GM23338 (cell line): ENCODE measurements around the gene RILP. TPM values are rescaled to one million over a fixed set of nuclear protein-coding genes. Genes with fewer than 3 reads are reported as not detected.

Experiments
- ATAC-seq: fragments of 200-7000 bp; cut with Tn5 transposase; 3 replicates; pipeline ENCODE4 v1.9.1; 2020
- DNase-seq: peaks from one replicate; pipeline ENCODE4 v3.0.0-alpha.2; 2015; ENCODE audit warnings: low spot score
- H2AFZ ChIP-seq: fragments of 200-600 bp; sonication (generic); 2 replicates; pipeline ENCODE4 v1.8.0; 2016; ENCODE audit warnings: antibody characterized with exemption, mild to moderate bottlenecking, moderate library complexity
- H3F3A ChIP-seq: fragments of 200-600 bp; sonication (generic); replicated peaks from 2 replicates; pipeline ENCODE4 v1.8.0; 2017; ENCODE audit warnings: antibody characterized with exemption, mixed run types, low read depth
- H3K27ac ChIP-seq: fragments of 200-600 bp; sonication (generic); 2 replicates; pipeline ENCODE4 v1.6.1; 2016; ENCODE audit warnings: low read depth
- H3K27me3 ChIP-seq: fragments of 200-600 bp; sonication (generic); 2 replicates; pipeline ENCODE4 v1.8.0; 2016; ENCODE audit warnings: mild to moderate bottlenecking, mixed run types, moderate library complexity; ENCODE audit not compliant: insufficient read depth
- H3K36me3 ChIP-seq: fragments of 200-600 bp; sonication (generic); 2 replicates; pipeline ENCODE4 v1.8.0; 2016; ENCODE audit warnings: mild to moderate bottlenecking; ENCODE audit not compliant: insufficient read depth
- H3K4me1 ChIP-seq: fragments of 200-600 bp; sonication (generic); 2 replicates; pipeline ENCODE4 v1.8.0; 2016; ENCODE audit warnings: mild to moderate bottlenecking, moderate library complexity; ENCODE audit not compliant: insufficient read depth
- H3K4me2 ChIP-seq: fragments of 200-600 bp; sonication (generic); 2 replicates; pipeline ENCODE4 v1.7.1; 2017; ENCODE audit warnings: mixed run types
- H3K4me3 ChIP-seq: fragments of 200-600 bp; sonication (generic); 2 replicates; pipeline ENCODE4 v1.6.1; 2016; ENCODE audit warnings: mixed run types
- H3K79me2 ChIP-seq: fragments of 200-600 bp; sonication (generic); replicated peaks from 2 replicates; pipeline ENCODE4 v1.8.0; 2017; ENCODE audit warnings: mild to moderate bottlenecking; ENCODE audit not compliant: insufficient read depth
- H3K9me2 ChIP-seq: fragments of 200-600 bp; sonication (generic); 2 replicates; pipeline ENCODE4 v1.8.0; 2017; ENCODE audit not compliant: insufficient read depth
- H4K20me1 ChIP-seq: fragments of 200-600 bp; sonication (generic); replicated peaks from 2 replicates; pipeline ENCODE4 v1.8.0; 2017; ENCODE audit warnings: mild to moderate bottlenecking; ENCODE audit not compliant: insufficient read depth
- H3K27ac Mint-ChIP-seq: 2 replicates; pipeline ENCODE4 v1.8.0; 2020; ENCODE audit warnings: inconsistent platforms, mild to moderate bottlenecking, moderate library complexity, mixed read lengths
- H3K27me3 Mint-ChIP-seq: 3 replicates; pipeline ENCODE4 v1.8.0; 2022; ENCODE audit warnings: low read depth, mild to moderate bottlenecking, moderate library complexity, mixed read lengths, inconsistent platforms; ENCODE audit not compliant: insufficient read depth, poor library complexity
- H3K36me3 Mint-ChIP-seq: 3 replicates; pipeline ENCODE4 v1.8.0; 2021; ENCODE audit warnings: low read depth, mild to moderate bottlenecking, inconsistent platforms, moderate library complexity, mixed read lengths
- H3K4me1 Mint-ChIP-seq: 3 replicates; pipeline ENCODE4 v1.8.0; 2020; ENCODE audit warnings: mild to moderate bottlenecking, inconsistent platforms, mixed read lengths
- H3K4me3 Mint-ChIP-seq: 3 replicates; pipeline ENCODE4 v1.8.0; 2021; ENCODE audit warnings: moderate library complexity, mild to moderate bottlenecking, inconsistent platforms, mixed read lengths
- H3K9me3 Mint-ChIP-seq: 3 replicates; pipeline ENCODE4 v1.8.0; 2020; ENCODE audit warnings: moderate library complexity, mild to moderate bottlenecking, inconsistent platforms, mixed read lengths
- CREB1 ChIP-seq: fragments of 250-450 bp; sonication (Bioruptor Pico); IDR thresholded peaks from 2 replicates; pipeline ENCODE4 v1.5.0; 2020; ENCODE audit warnings: low read depth, mild to moderate bottlenecking, moderate library complexity
- CTCF ChIP-seq, 2 experiments: fragments of 200-600 bp in 1 of 2; sonication (generic) in 1 of 2; conservative IDR thresholded peaks; 2 replicates each; pipeline versions ENCODE4 v1.5.1 to v1.6.1; 2016 to 2017; ENCODE audit warnings: antibody characterized with exemption in 2 of 2, low read depth in 2 of 2, mild to moderate bottlenecking in 2 of 2, moderate library complexity in 1 of 2
- ETS1 ChIP-seq: IDR thresholded peaks from 2 replicates; pipeline ENCODE4 v1.6.1; 2016; ENCODE audit warnings: antibody characterized with exemption
- EZH2 ChIP-seq: fragments of 200-600 bp; sonication (generic); IDR thresholded peaks from one replicate; pipeline ENCODE4 v1.8.0; 2017; ENCODE audit warnings: antibody characterized with exemption, mild to moderate bottlenecking, low read depth; ENCODE audit not compliant: unreplicated experiment
- EZH2phosphoT487 ChIP-seq: fragments of 200-600 bp; sonication (generic); IDR thresholded peaks from one replicate; pipeline ENCODE4 v1.8.1; 2018; ENCODE audit warnings: antibody characterized with exemption; ENCODE audit not compliant: unreplicated experiment
- JUNB ChIP-seq: IDR thresholded peaks from one replicate; pipeline ENCODE4 v1.6.1; 2016; ENCODE audit warnings: antibody characterized with exemption; ENCODE audit not compliant: unreplicated experiment
- NANOG ChIP-seq: IDR thresholded peaks from 2 replicates; pipeline ENCODE4 v1.6.1; 2016; ENCODE audit warnings: antibody characterized with exemption, borderline replicate concordance
- REST ChIP-seq: IDR thresholded peaks from one replicate; pipeline ENCODE4 v1.6.1; 2018; ENCODE audit warnings: antibody characterized with exemption; ENCODE audit not compliant: unreplicated experiment
- STAT1 ChIP-seq: IDR thresholded peaks from one replicate; pipeline ENCODE4 v1.6.1; 2016; ENCODE audit warnings: antibody characterized with exemption; ENCODE audit not compliant: unreplicated experiment
- ZNF114 ChIP-seq: fragments of 250-450 bp; sonication (Bioruptor Pico); IDR thresholded peaks from 2 replicates; pipeline ENCODE4 v1.5.0; 2020; ENCODE audit warnings: mild to moderate bottlenecking, moderate library complexity
- ZNF331 ChIP-seq: fragments of 250-450 bp; sonication (Bioruptor Pico); IDR thresholded peaks from 2 replicates; pipeline ENCODE4 v1.5.0; 2020; ENCODE audit warnings: low read depth, mild to moderate bottlenecking, moderate library complexity
- polyA plus RNA-seq: library from polyadenylated mRNA; unstranded; fragments of >200 nt; fragmentation: Nextera tagmentation; extraction: Ambion mirVana; gene quantifications from 2 replicates; pipeline ENCODE4 v1.2.1, GENCODE V29; 2016
- total RNA-seq: library from RNA; depleted of rRNA; stranded (reverse); fragments of >200 nt; shearing (Covaris generic); gene quantifications from 2 replicates; pipeline ENCODE4 v1.2.3, GENCODE V29; 2014

RILP gene
- total and polyA plus RNA-seq, 2 experiments from 2014 or later: 9.2 to 10.8 TPM

- Histone ChIP-seq H3K27me3 (no peaks in the 10 kb centered on the region), H4K20me1 (peaks cover 11% of the 10 kb centered on the region), H3K4me2 (no peak overlapping the region), H3K27ac (no peak overlapping the region), H3K4me3 (no peak overlapping the region), H3K36me3 (peaks cover 53% of the 10 kb centered on the region), H3K4me1 (peaks cover 5% of the 10 kb centered on the region; the same call in 1 of the 2 replicates), H3F3A (peaks cover 48% of the 10 kb centered on the region), H3K79me2 (no peaks in the 10 kb centered on the region), H2AFZ (no peak overlapping the region), H3K9me2 (no peaks in the 10 kb centered on the region)
- Mint-ChIP-seq H3K27ac (no peak overlapping the region), H3K4me3 (no peak overlapping the region), H3K9me3 (no peaks in the 10 kb centered on the region), H3K36me3 (peaks cover 59% of the 10 kb centered on the region), H3K4me1 (peaks cover 8% of the 10 kb centered on the region), H3K27me3 (peaks cover 21% of the 10 kb centered on the region)
- no peak for TF ChIP-seq EZH2
- TF ChIP-seq CREB1 (CRISPR knock-in tag): no peak
- TF ChIP-seq ETS1: no peak
- no peak for TF ChIP-seq ZNF331
- no peak for TF ChIP-seq ZNF114 (CRISPR knock-in tag)
- TF ChIP-seq NANOG: no peak
- TF ChIP-seq EZH2phosphoT487: no peak
- TF ChIP-seq JUNB: no peak
- no peak for TF ChIP-seq STAT1
- TF ChIP-seq CTCF (conservative IDR thresholded peaks at IDR 0.05; ENCODE audit: low read depth in 2 of 2): no peak
- TF ChIP-seq REST: no peak
- no peak for ATAC-seq
- no peak for DNase-seq
Measured at GRCh38 chr17:1651559-1651844, 1.8 kb upstream of the RILP start.
